Thoracic aorta (tissue), 2 donors: ENCODE data around the gene TRIM50. TPM values are rescaled to one million over a fixed set of nuclear protein-coding genes. Genes with fewer than 3 reads are reported as not detected.
"Not testable (repeated sequence)": the region's sequence is repeated elsewhere in the genome, so short reads cannot be mapped to it uniquely, and the experiment has no call there.

Experiments used
- ATAC-seq: fragments of 150-250 bp; one replicate; pipeline ENCODE4 v1.8.0; 2017; ENCODE audit warnings: low read depth; ENCODE audit not compliant: insufficient number of reproducible peaks, low FRiP score
- DNase-seq: peaks from one replicate; pipeline ENCODE4 v3.0.0-alpha.2; 2020; ENCODE audit warnings: low spot score
- H3K27ac ChIP-seq, 2 donors: fragments of 200-600 bp; sonication (generic); 1 replicate in 1 of 2; 2 replicates in 1 of 2; pipeline ENCODE4 v1.5.1; 2016; ENCODE audit warnings: mild to moderate bottlenecking in 2 of 2, moderate library complexity in 2 of 2
- H3K27me3 ChIP-seq: fragments of 200-600 bp; sonication (generic); replicated peaks from 2 replicates; pipeline ENCODE4 v1.6.0; 2016; ENCODE audit warnings: mild to moderate bottlenecking; ENCODE audit not compliant: insufficient read depth
- H3K36me3 ChIP-seq: fragments of 200-600 bp; sonication (generic); one replicate; pipeline ENCODE4 v1.5.1; 2016
- H3K4me1 ChIP-seq, 2 donors: fragments of 200-600 bp; sonication (generic); 1 replicate in 1 of 2; 2 replicates in 1 of 2; pipeline versions ENCODE4 v1.5.1 to v1.6.0; 2016; ENCODE audit warnings: low read depth in 2 of 2, mild to moderate bottlenecking in 1 of 2; ENCODE audit not compliant: control insufficient read depth in 1 of 2
- H3K4me3 ChIP-seq: fragments of 200-600 bp; sonication (generic); 2 replicates; pipeline ENCODE4 v1.5.1; 2016; ENCODE audit warnings: mild to moderate bottlenecking
- H3K9me3 ChIP-seq: fragments of 200-600 bp; sonication (generic); 2 replicates; pipeline ENCODE4 v1.5.1; 2016
- CTCF ChIP-seq: fragments of 200-600 bp; sonication (generic); IDR thresholded peaks from one replicate; pipeline ENCODE4 v1.5.1; 2019; ENCODE audit warnings: antibody characterized with exemption
- total RNA-seq, 2 donors: library from RNA; depleted of rRNA; stranded (reverse); fragments of >200 nt; gene quantifications; one replicate each; pipeline versions ENCODE4 v1.1.0 to v1.2.3, GENCODE V29; 2016

Gene TRIM50
- total RNA-seq, 2 donors from 2014 or later: 1.5 TPM; not detected in 1

DNA sequence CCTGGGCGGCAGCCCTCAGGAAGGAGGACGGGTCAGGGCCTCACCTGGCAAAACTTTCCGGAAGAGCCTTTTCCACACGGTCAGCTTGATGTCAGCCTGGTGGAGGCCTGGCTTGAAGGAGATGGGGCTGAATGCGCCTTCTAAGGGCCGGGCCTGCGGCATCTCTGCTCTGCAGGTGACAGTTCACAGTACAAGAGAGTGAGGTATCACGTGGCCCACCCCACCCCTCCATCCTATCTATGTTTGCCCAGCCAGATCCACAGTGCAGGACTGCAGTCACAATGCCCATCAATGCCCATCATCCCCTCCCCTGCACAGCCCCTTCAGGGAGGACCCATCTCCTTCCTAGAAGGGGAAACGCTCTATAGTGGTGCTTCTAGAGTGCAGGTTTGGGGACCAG is 11.4 kb downstream of the TRIM50 start:
- H3K4me3 ChIP-seq: no peak overlapping the region
- no peak for ATAC-seq
- no peak for TF ChIP-seq CTCF

DNA sequence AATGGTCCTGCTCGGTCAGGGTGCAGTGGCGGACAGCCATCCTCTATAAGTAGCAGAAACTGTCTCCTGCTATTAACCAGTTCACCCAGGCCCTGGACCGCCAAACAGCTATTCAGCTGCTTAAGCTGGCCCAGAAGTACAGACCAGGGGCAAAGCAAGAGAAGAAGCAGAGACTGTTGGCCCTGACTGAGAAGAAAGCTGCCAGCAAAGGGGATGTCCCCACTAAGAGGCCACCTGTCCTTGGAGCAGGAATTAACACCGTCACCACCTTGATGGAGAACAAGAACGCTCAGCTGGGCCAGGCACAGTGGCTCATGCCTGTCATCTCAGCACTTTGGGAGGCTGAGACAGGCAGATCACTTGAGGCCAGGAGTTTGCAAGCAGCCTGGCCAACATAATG is 13.6 kb downstream of the TRIM50 start:
- no peak overlapping the region for H3K4me3 ChIP-seq
- H3K9me3 ChIP-seq: no peaks in the 10 kb centered on the region
- no peaks in the 10 kb centered on the region for H3K27me3 ChIP-seq
- ATAC-seq: no peak
- no peaks in the 10 kb centered on the region for H3K36me3 ChIP-seq
- no peak for TF ChIP-seq CTCF
- no peak for DNase-seq
- H3K4me1 ChIP-seq: peaks cover under 1 to 2% of the 10 kb centered on the region in 2 donors
- no peak overlapping the region for H3K27ac ChIP-seq

More for the DNA sequence above, 11.4 kb downstream of the TRIM50 start:
- Histone ChIP-seq H3K4me1 (no peaks in the 10 kb centered on the region), H3K27me3 (no peaks in the 10 kb centered on the region), H3K27ac (no peak overlapping the region), H3K36me3 (no peaks in the 10 kb centered on the region), H3K9me3 (no peaks in the 10 kb centered on the region)
- no peak for DNase-seq

DNA sequence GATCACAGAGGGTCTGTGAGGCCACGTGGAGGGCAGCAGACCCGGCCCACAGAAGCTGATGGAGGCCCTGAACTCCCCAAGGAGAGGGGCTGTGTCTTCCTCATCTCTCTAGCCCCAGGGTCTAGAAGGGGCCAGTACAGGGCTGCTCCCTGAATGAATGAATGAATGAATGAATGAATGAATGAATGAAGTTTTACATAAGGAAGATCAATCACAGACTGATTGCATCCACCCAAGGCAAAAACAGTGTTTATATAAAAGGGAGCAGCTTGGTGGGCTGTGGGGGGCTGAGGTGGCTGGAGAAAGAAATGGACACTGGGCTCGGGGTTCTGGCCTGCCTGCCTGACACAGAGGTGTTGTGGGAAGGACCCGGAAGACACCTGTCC is 14.4 kb downstream of the TRIM50 start:
- Histone ChIP-seq H3K9me3 (no peaks in the 10 kb centered on the region), H3K4me1 (peaks cover 4 to 6% of the 10 kb centered on the region in 2 donors), H3K27ac (no peak overlapping the region), H3K4me3 (no peak overlapping the region), H3K27me3 (no peaks in the 10 kb centered on the region), H3K36me3 (no peaks in the 10 kb centered on the region)
- no peak for DNase-seq
- ATAC-seq: no peak
- no peak for TF ChIP-seq CTCF

- no peaks in the 10 kb centered on the region for H3K9me3 ChIP-seq
- peaks cover 4 to 6% of the 10 kb centered on the region in 2 donors for H3K4me1 ChIP-seq
- no peak for DNase-seq
- H3K27me3 ChIP-seq: no peaks in the 10 kb centered on the region
- TF ChIP-seq CTCF: no peak
- no peak overlapping the region for H3K27ac ChIP-seq
- no peak overlapping the region for H3K4me3 ChIP-seq
- no peak for ATAC-seq
- no peaks in the 10 kb centered on the region for H3K36me3 ChIP-seq
Measured at GRCh38 chr7:73312831-73313520, 14.9 kb downstream of the TRIM50 start.

DNA sequence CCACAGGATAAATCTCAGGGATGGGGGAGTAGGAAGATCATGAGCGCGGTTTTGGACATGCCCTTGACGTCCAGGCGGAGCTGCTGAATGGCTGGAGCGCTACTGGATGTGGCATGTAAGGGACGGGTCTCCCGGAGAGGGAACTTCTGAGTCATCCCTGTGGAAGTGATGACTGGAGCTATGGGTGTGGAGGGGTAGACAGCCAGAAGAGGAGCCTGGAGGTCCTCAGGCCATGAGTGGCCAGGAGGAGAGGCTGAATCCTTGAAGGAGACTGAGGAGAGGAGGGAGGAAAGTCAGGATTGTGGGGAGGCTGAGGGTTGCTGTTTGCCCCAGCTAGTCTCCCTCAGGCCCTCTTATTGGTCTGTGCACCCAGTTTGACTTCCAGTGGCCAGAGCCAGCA is 16.5 kb downstream of the TRIM50 start:
- not testable (repeated sequence) for ATAC-seq, H3K27ac ChIP-seq, H3K36me3 ChIP-seq, H3K4me1 ChIP-seq, H3K27me3 ChIP-seq, DNase-seq, H3K9me3 ChIP-seq, H3K4me3 ChIP-seq

DNA sequence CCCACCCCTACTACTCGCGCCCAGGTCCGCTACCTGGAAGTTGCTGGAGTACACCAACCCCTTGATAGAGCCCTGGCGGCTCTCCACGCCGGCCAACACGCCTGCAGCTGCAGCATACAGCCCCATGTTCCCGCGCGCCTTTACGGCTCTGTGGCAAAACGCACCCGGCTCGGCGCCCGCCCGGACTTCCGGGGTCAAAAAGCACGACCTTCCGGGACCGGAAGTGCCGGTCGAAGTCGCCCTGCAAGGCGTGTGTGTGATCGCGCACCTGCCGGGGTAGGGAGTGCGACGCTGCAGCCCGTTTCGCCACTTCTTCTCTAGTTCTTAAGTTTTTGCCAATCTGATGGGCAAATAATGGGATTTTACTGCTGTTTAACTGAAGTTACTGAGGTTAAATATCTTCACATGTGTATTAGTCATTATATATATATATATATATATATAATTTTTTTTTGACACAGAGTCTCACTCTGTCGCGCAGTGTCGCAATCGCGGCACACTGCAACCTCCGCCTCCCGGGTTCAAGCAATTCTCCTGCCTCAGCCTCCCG is 19.1 kb downstream of the TRIM50 start, which contains the start of gene NSUN5:
Gene NSUN5, minus strand, starts transcription at position 162 of the 550 bp plus-strand sequence. Its CDS starts 36 bp downstream, at position 126.
- no peaks in the 10 kb centered on the region for H3K27me3 ChIP-seq
- TF ChIP-seq CTCF: no peak
- H3K36me3 ChIP-seq: peaks cover 15% of the 10 kb centered on the region
- DNase-seq (peak; percentile 50), ATAC-seq (peak; percentile 56)
- peak within 1 kb of the TSS; percentile 22 to 40 for H3K27ac ChIP-seq
- peaks cover 4 to 6% of the 10 kb centered on the region in 2 donors for H3K4me1 ChIP-seq
- peak within 1 kb of the TSS; percentile 93 for H3K4me3 ChIP-seq
- no peaks in the 10 kb centered on the region for H3K9me3 ChIP-seq
